Stimulated activated CD8-positive, alpha-beta memory T cell treated with anti-CD3 and anti-CD28 coated beads, Interleukin-12 subunit alpha, Interleukin-12 subunit beta, amount 100 ng/mL, for 24 hours (primary cell): Measurements from ENCODE around the gene FRRS1L.

Experiments used
- DNase-seq: peaks from one replicate; pipeline ENCODE4 v3.0.0-alpha.2; 2020; ENCODE audit errors: extremely low read depth

FRRS1L gene, protein sequence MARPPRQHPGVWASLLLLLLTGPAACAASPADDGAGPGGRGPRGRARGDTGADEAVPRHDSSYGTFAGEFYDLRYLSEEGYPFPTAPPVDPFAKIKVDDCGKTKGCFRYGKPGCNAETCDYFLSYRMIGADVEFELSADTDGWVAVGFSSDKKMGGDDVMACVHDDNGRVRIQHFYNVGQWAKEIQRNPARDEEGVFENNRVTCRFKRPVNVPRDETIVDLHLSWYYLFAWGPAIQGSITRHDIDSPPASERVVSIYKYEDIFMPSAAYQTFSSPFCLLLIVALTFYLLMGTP

DNA sequence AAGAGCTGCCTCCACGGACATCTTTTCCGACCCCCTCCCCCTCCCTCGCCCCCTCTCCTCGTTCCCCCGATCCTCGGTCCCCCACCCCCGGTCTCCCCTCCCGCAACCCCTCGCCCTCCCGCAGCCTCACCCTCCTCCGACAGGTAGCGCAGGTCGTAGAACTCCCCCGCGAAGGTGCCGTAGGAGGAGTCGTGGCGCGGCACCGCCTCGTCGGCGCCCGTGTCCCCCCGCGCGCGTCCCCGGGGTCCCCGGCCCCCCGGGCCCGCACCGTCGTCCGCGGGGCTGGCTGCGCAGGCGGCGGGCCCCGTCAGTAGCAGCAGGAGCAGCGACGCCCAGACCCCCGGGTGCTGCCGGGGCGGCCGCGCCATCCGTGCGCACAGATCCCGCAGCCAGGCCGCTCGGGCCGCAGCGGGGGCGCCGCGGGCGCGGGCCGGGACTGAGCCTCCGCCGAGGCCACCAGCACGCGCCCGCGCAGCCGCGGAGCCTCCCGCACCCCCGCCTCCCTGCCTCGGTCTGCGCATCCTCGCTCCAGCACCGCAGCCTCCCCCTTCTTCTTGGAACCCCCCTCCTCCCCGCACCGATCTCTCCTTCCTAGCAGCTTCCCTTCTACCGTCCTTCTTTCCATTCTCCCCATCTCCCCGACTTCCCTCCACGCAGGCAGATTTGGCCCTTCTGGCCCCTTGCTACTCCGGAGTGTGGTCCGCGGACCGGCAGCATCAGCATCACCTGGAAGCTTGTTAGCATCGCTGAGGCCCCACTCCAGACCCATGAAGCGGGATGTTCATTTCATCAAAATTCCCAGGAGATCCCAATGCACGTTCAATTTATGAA, at the start of gene FRRS1L:
FRRS1L (minus strand) TSS at position 479 of the 831 bp plus-strand sequence; CDS start at position 368, 111 bp downstream.
- DNase-seq = no peak

DNA sequence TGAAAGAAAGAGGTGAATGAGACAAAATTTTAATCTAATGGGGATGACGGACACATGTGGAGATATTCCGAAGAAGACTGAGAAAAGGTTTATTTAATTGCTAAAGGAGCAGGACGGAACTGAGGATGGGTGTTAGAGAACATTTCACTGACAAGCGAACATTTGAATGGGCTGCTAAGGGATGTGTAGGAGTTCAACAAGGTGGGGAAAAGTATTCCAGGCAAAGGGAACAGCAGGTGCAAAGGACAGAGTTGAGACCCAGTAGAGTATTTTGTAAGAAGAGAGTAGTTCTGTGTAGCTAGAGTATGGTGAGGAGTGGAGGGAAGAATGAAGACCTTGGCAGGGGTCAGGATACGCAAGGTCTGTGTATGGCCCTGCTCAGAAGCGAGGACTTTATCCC, 47.4 kb upstream of the FRRS1L start:
- no peak for DNase-seq

DNA sequence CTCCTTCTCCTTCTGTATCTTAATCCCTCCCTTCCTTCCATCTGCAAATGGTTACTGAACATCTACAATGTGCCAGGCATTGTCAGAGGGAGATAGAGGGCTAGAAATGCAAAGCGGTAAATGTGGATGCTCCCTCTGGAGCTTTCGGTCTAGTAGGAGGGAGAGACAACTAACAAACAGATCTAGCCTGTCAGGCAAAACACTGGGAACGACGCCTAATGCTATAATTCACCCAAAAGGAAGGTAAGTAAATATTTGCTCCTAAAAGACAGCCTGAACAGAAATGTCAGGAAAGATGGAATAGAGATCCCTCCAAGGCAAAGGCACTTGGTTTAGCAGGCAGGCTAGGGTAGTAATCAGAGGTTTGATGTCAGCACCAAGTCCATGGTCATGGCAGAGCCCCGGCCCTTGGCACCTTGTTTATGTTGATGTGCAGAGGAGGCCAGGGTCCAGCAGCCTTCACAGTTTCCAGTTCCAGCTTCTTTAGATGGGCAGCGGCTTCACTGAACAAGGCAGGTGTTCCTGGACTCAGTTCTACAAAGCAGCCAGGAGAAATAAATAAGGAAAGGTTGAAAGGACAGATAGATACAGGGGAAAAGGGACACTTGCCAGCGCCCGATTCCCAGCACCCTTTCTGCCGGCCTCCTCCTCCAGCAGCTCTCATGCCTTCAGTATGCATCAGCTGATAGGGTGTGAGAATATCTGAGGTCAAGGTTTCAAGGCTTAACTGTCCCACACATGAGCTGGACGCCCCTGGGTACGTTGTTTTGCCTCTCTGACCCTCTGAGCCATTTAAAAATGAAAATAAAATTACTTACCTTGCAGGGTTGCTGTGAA, 46.5 kb upstream of the FRRS1L start:
- no peak for DNase-seq

DNA sequence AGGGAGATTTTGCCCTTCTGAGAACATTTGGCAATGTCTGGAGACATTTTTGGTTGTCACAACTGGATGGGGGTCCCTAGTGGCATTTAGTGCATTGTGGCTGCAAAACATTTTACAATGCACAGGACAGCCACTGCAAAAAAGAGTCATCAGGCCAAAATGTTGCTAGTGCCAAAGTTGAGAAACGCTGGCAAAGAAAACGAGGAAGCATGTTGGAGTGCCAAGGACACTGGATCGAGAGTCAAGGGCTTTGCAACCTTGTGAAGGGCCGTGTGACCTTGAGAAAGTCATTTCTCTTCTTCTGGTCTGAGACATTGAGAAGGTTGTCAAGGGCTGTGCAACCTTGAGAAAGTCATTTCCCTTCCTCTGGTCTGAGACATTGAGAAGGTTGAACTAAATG, 45.7 kb upstream of the FRRS1L start:
- no peak for DNase-seq

DNA sequence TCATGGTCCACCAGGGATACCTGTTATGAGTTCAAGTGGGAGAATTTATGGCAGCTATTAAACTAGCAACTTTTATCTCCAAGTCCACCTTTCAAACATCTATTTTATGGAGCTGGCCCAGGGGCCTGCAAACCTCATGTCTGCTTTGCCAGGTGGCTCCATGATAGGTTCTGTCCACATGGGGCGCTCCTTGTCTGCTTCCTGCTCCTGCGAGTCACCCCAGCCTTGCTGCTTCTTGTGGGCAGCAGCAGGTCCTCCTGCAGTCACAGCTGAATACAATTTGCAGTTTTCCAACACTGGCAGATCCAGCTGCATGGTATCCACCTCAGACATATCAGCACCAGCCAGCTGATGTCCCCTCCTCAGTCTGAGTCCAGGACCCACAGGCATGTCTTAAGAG, 39.6 kb upstream of the FRRS1L start:
- DNase-seq = no peak

DNA sequence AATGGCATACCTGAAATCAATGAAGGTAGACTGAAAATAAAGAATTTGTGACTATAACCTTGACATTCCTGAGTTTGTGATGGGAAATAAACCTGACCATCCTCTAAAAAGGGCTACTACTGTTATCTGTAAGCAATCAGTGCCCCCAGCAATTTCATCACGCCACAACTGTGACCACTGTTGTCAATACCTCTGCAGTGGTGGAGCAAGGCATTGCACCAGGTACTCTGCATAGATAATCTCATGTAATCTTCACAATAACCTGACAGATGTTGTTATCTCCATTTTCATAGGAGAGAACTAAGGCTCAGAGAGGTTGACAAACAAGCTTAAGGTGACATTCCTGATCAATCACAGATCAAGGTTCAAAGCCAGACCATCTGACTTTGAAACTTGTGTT, 38.5 kb upstream of the FRRS1L start:
- DNase-seq = no peak

DNA sequence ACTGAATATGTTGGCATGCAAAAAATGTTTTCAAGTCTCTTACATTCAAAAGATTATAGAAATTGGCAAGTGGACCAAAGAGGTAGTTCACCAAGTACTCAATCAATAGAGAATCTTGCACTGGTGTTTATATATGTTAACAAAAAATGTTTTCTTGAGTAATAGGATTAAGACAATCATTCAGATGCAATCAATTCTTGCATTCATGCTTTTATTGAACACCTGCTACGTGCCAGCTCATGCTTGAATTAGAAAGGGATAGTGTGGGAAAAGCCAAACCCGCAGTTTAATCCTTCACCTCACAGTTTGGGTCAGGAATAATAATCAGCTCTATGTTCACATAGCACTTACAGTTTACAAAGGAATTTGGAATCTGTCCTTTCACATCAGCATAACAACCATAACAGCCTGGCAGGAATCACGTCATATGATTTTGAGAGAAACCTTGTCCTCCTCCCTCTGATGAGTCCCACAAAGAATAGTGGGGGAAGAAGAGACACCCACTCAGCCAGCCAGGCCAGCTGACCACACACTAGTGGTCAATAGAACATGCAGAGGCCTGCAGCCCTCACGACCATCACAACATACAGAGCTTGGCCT, 36.8 kb upstream of the FRRS1L start:
- no peak for DNase-seq

DNA sequence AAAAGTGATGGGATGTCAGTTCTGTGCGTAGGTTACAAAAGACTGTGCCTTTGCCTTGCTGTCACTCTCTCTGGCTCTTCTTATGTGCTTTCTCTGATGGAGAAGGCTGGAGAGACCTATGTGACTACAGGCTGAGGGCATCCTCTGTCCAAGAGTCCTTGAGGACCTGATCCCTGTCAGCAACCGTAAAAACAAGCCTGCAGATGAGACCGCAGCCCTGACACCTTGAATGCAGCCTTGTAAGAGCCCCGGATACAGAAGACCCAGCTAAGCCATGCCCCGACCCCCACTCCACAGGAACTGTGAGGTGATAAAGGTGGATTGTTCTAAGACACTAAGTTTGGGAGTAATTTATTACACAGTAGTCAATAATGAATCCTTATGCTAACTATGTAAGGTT, 32.6 kb upstream of the FRRS1L start:
- DNase-seq = no peak

DNA sequence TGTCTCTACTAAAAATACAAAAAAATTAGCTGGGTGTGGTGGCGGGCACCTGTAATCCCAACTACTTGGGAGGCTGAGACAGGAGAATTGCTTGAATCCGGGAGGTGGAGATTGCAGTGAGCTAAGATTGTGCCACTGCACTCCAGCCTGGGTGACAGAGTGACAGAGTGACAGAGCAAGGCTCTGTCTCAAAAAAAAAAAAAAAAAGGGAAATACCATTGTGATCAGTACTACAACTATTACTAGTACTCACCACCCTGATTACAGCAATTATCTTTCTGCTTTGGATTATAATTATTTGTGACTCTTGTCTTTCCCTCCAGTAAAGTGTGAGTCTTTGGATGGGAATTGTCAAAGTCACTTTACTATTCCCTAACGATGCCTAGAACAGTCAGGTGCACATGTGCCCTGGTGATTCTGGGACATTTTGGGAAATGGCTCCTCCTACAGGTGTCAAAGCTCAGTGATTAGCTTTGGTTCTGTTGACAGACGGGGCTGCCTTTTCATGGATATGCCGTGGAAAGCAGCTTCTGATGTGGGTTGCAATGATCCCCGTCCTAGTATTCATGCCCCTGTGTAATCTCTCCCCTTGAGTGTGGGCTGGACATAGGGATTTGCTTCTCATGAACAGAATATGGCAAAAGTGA, 31.8 kb upstream of the FRRS1L start:
- no peak for DNase-seq

DNA sequence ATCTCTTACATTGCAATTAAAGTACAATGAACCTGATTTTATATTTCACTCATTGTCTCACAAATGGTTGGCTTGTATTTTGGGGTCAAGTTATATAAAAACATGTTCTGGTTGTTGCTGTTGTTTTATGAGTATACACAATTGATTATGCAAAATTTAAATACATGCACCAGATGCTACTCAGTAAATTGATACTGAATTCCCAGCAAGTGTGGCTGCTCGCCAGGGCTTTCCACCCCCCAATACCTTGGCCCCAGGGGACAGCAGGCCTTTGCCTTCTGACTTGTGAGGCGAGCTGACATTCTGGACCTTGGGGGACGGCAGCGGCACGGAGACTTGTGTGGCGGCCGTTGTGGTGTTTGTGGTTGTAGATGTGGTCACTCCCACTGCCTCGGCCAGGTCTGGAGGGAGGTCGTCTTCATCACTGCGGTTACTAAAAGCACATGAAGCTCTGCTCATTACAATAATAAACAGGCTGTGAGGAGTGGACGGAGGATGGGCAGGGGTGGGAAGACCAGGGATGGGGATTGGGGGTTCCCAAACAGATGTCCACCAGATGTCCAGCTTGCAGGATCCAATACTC, 27.0 kb upstream of the FRRS1L start:
- DNase-seq = no peak

DNA sequence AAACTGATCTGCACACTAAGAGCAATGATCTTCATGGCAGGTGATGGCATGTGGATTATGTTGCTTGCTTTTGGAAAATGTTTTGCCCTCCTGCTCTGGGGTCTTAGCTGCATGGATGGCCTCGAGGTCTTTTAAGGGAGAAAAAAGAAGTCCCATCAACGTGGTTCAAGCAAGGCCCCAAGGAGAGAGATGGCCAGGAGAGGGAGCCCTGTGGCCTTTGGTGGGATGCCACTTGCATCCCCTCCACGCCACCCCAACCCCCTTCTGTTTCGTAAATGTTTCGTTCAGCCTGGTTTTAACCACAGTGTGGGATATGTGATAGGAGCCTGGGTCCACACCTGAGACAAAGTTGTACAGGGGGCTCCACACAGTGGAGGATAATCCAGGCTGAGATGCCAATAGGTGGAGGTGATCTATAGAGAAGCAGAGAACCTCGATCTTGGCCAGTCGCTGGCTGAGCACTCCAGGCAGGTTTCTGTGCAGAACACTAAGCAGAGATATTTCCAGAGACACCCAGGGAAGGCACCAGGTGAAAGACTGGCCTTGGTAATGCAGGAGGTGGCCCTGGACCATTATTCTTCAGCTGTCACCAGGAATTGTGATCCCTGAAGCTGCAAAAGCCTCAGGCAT, 25.8 kb upstream of the FRRS1L start:
- DNase-seq = no peak

DNA sequence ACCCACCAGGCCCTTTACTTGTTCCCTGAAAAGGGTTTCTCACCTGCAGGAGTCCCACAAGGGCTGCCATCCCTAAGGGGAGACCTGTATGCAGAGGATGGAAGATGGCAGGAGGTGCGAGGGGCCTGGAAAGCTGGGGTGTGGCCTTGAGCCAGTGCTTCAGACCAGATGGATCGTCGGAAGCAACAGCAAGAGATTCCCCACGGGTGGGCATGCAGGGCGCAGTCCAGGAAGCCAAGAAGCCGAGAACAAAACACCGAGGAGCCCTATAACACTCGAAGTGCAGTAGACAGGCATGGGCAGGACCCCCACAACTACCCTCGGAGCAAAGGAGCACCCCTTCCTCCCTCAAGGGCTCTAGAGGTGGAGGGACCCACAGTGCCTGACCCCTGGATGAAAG, 24.7 kb upstream of the FRRS1L start:
- DNase-seq = no peak

DNA sequence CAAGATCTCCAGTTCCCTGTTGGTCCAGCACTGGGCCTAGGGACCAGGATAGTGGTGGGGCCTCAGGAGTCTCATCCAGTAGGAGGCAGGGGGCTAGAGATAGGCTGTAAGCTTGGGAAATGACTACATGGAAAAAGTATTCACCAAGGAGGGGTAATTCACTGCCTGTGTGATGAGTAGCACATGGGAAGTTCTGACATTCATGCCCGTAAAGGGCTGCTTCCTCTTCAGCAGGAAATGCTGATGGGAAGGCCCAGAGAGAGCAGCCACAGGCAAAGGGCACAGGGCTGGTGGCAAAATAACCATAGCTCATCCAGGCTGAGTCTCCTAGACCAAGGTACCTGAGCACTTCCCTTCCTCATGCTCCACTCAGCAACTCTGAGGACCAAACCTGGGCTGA, 23.1 kb upstream of the FRRS1L start:
- no peak for DNase-seq

DNA sequence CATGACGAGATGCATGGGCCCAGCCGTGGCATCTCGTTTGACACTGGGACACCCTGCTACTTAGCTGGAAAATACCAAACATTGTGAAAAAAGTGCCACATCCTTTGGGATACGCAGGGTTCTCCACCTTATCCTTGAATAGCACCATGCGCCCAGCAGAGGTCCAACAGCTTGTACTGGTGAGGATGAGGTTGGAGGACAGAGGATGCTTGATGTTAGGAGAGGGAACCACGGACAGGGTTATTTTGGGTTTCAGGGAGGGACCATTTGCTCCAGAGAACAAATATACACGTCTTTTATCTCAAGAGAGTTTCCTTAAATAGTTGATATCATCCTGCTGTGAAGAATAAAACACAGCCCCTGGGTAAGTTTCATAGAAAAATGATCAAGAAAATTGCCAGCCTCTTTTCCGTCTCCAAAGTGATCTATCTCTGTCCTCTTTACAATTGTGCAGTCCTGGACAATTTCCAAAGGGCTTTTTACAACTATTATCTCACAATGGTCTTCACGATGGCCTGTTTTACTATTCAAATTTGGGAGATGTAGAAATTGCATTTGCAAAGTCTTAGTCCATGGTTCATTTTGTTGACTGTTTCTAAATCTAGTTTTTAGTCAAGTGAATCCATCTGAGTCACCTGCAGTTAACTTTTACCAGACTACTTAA, 19.9 kb upstream of the FRRS1L start:
- no peak for DNase-seq

DNA sequence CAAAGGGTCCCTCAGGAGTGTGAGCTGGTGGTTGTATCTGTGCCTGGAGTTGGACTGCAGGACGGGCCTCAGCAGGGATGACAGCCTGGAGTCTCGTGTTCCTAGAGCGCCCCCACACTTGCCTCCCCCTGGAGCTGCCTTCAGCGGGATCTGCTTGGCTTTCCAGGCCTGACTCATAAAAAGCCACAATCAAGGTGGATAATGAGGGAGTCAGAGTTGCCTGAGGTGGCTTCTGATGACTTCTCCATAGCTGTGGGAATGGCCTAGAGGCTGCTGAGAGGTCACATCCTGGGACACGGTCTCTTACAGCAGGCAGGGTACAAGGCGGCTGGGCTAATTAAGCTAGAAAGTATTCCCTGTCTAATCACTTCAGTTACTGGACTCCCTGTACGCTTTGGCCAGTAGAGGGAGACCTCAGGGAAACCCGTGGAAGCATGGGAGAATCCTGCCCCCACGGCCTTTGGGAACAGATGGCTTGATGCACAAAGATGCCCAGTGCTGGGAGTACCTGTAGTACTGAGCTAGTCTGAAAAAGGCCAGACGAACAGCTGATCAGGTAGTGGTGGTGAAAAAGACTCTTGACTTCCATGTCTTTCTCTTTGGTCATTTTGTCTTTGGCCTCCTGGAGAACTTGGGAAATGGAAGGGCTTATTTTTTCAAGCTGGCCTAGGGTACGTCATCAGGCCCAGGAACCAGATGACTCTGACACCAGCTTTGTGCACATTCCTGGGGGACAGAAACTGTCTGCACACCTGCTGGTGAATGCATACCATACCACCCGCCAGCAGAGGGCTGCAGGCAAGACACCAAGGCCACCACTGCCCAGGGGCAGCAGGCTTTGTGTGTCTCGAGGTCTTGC, 16.1 kb upstream of the FRRS1L start:
- no peak for DNase-seq

DNA sequence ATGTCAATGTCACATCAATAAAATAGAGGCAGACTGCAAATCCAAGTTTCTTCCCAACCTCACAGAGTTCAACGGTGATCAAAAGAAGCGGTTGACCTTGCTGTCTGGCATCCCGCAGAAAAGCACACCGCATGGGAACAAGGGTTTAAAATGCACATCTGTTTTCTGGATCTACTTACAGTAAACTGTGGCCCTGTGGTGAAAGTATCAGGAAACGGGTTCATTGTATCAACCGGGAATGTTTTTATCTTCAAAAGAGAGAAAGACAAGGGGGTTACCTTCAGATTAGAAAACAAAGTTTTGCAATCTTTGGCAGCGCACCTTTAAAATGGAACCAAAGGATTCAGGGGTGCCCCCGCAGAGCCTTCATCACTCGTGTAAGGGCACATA, 15.5 kb upstream of the FRRS1L start:
- DNase-seq = no peak

DNA sequence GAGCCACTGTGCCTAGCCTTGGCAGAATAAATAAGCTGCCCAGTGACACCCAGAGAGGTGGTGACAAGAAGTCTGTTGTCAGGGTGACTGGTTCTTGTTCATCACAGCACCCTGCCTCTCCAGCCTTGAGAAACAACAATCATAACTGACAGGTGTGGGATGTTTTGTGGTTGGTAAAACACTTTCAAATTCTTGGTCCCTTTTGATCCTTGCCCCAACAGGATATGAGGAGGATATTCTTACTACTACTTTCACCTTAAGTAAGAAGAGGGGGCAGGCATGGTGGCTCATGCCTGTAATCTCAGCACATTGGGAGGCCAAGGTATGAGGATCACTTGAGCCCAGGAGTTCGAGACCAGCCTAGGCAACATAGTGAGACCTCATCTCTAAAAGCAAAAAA, 14.2 kb upstream of the FRRS1L start:
- DNase-seq = no peak

DNA sequence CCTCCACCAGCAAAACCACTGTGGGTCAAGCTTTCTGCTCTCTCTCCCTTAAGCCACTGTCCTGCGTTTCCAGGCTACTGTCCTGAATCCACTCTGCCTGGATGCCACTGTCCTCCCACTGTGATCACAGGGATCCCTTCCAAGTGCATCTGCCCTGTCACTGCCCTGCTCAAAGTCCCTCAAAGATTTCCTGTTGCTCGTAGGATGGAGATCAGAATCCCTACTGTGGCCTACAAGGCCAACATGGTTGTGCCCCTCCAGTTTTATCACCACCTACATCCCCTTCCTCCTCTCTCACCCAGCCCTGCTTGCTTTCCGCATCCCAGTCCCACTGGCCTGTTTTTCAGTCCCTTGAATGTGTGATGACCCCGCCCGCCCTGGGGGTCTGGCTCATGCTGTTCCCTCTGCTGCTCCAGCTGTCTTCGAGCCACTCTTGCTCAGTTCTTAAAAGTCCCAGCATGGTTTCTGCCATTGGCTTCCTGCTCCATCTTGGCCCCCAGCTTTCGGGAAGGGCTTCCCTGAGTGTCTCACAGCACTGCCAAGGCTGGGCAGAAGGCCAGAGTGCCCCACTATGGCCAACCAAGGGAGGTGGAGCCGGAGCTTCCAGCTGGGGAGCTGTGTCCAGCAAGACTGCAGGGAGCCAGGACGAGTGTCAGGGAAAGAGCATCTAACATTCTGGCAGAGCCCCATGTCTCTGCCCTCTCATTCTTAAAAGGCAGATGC, 12.9 kb upstream of the FRRS1L start:
- no peak for DNase-seq

DNA sequence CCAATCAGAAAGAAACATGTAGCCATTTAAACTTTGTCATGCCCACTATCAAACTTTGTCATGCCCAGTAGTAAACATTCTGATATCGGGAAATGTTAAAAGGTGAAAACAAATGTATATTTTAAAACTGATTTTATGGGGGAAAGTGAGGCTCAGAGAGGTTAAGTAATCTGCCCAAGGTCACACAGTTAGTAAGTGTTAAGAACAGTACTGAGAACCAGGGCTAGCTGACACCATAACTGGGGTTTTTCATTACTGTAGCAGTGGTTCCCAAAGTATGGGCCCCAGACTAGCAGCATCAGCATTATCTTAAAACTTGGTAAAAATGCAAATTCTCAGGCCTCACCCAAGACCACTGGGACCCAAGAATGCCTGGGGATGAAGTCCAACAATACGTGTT, 9.9 kb upstream of the FRRS1L start:
- no peak for DNase-seq
